HepG2 (cell line): ENCODE data around the gene STK24. TPM values are rescaled to one million over a fixed set of nuclear protein-coding genes. Genes with fewer than 3 reads are reported as not detected.

Experiments used
- ATAC-seq: fragments of 200-7000 bp; cut with Tn5 transposase; 3 replicates; pipeline ENCODE4 v1.9.1; 2020; ENCODE audit warnings: mild to moderate bottlenecking, moderate library complexity
- BruUV-seq: library from RNA; stranded (reverse); fragments of 400-500 nt; replicated peaks from 2 replicates; lab custom pipeline; 2021; lab: Mats Ljungman, UMichigan
- CTCF ChIA-PET: fragments of 300-600 bp; formaldehyde crosslinking; extraction: SDS; loops from one replicate; lab custom pipeline; 2021; ENCODE audit warnings: low total read pairs, inconsistent platforms, low intra/inter-chr PET ratio; lab: Yijun Ruan, JAX
- POLR2A ChIA-PET: fragments of 350-600 bp; sonication (Branson Sonifier 250); formaldehyde crosslinking; loops from one replicate; lab custom pipeline; 2020; ENCODE audit warnings: antibody characterized with exemption, inconsistent platforms; lab: Yijun Ruan, JAX
- DNase-seq: peaks from one replicate; pipeline ENCODE4 v3.0.0-alpha.2; 2015; ENCODE audit warnings: low spot score
- FAIRE-seq: peaks from 3 replicates; lab custom pipeline; 2011; peaks lifted over from hg19 to GRCh38; lab: Jason Lieb, UNC
- H2AFZ ChIP-seq: one replicate; pipeline ENCODE4 v1.6.1; 2011; ENCODE audit warnings: low read length, inconsistent platforms
- H3K27ac ChIP-seq: fragments of 300-600 bp; 3 replicates; pipeline ENCODE4 v1.8.0; 2011; ENCODE audit warnings: mixed run types, mild to moderate bottlenecking, mixed read lengths, low read length, inconsistent platforms; ENCODE audit not compliant: insufficient read depth; ENCODE audit errors: extremely low read length
- H3K27me3 ChIP-seq, 2 experiments: fragments of 200-600 bp in 1 of 2; 2 replicates in 1 of 2; 3 replicates in 1 of 2; pipeline versions ENCODE4 v1.6.0 to v1.8.0; 2011; ENCODE audit warnings: low read length in 2 of 2, mild to moderate bottlenecking in 2 of 2, moderate library complexity in 2 of 2, inconsistent platforms in 1 of 2; ENCODE audit not compliant: insufficient read depth in 2 of 2, control insufficient read depth in 1 of 2
- H3K36me3 ChIP-seq, 2 experiments: fragments of 200-600 bp in 1 of 2; replicated peaks in 1 of 2; 2 replicates in 1 of 2; 3 replicates in 1 of 2; pipeline versions ENCODE4 v1.5.1 to v1.8.0; 2011; ENCODE audit warnings: low read length in 2 of 2, inconsistent platforms in 1 of 2; ENCODE audit not compliant: insufficient read depth in 2 of 2, control insufficient read depth in 1 of 2
- H3K4me1 ChIP-seq: 2 replicates; pipeline ENCODE4 v1.5.1; 2012; ENCODE audit warnings: low read length, inconsistent platforms; ENCODE audit not compliant: insufficient read depth
- H3K4me2 ChIP-seq: 2 replicates; pipeline ENCODE4 v1.6.0; 2011; ENCODE audit warnings: low read depth, low read length, inconsistent platforms
- H3K4me3 ChIP-seq, 3 experiments: fragments of 200-600 bp in 1 of 3; sonication (generic), shearing (Covaris generic) in 1 of 3; replicated peaks in 1 of 3; 2 replicates each; pipeline ENCODE4 v1.5.1; 2011 to 2016; ENCODE audit warnings: low read length in 3 of 3, inconsistent platforms in 2 of 3, low read depth in 2 of 3, mild to moderate bottlenecking in 2 of 3, control low read depth in 1 of 3, mixed read lengths in 1 of 3; ENCODE audit not compliant: insufficient read depth in 1 of 3
- H3K79me2 ChIP-seq: one replicate; pipeline ENCODE4 v1.6.1; 2011; ENCODE audit warnings: low read length, inconsistent platforms; ENCODE audit not compliant: insufficient read depth
- H3K9ac ChIP-seq: 2 replicates; pipeline ENCODE4 v1.6.0; 2011; ENCODE audit warnings: mild to moderate bottlenecking, low read depth, low read length, inconsistent platforms; ENCODE audit not compliant: insufficient read depth
- H3K9me3 ChIP-seq: 2 replicates; pipeline ENCODE4 v1.5.1; 2012; ENCODE audit warnings: mild to moderate bottlenecking, low read length
- H4K20me1 ChIP-seq: 2 replicates; pipeline ENCODE4 v1.6.0; 2011; ENCODE audit warnings: inconsistent platforms, mild to moderate bottlenecking, low read length, moderate library complexity; ENCODE audit not compliant: insufficient read depth
- ATF7-NPFF ChIP-seq: sonication (generic); formaldehyde crosslinking; IDR thresholded peaks from 2 replicates; pipeline ENCODE4 v1.8.1; 2023; ENCODE audit warnings: mild to moderate bottlenecking, low read depth, missing genetic modification reagents, moderate library complexity
- CCDC6 ChIP-seq: sonication (generic); formaldehyde crosslinking; IDR thresholded peaks from 2 replicates; pipeline ENCODE4 v1.8.1; 2022; ENCODE audit warnings: mild to moderate bottlenecking, missing genetic modification reagents, moderate library complexity
- FOXK1 ChIP-seq: sonication (generic); formaldehyde crosslinking; IDR thresholded peaks from 2 replicates; pipeline ENCODE4 v1.4.0; 2020; ENCODE audit warnings: low read depth, missing genetic modification reagents, borderline replicate concordance
- HNRNPK ChIP-seq: fragments of 200-400 bp; formaldehyde crosslinking; IDR thresholded peaks from 2 replicates; pipeline ENCODE4 v1.6.1; 2018; ENCODE audit warnings: low read length, low read depth, moderate library complexity, mild to moderate bottlenecking; ENCODE audit not compliant: poor library complexity, severe bottlenecking
- KDM1A ChIP-seq: IDR thresholded peaks from 2 replicates; pipeline ENCODE4 v1.6.1; 2016; ENCODE audit warnings: missing compliant biosample characterization
- MAFK ChIP-seq, 2 experiments: IDR thresholded peaks in 1 of 2; conservative IDR thresholded peaks in 1 of 2; 2 replicates each; pipeline ENCODE4 v1.6.1; 2011; ENCODE audit warnings: improper control_type of control experiment in 2 of 2, low read length in 2 of 2
- MTF2 ChIP-seq: sonication (generic); formaldehyde crosslinking; IDR thresholded peaks from 2 replicates; pipeline ENCODE4 v1.5.0; 2020; ENCODE audit warnings: missing genetic modification reagents, borderline replicate concordance
- PCBP1 ChIP-seq: fragments of 200-400 bp; formaldehyde crosslinking; IDR thresholded peaks from 2 replicates; pipeline ENCODE4 v1.6.1; 2017; ENCODE audit warnings: mild to moderate bottlenecking, low read depth, low read length, borderline replicate concordance
- PCBP2 ChIP-seq: fragments of 200-400 bp; formaldehyde crosslinking; optimal IDR thresholded peaks from 2 replicates; pipeline ENCODE3; 2018; ENCODE audit warnings: low read length, low read depth; ENCODE audit not compliant: poor library complexity, severe bottlenecking
- PHF8 ChIP-seq: sonication (generic); formaldehyde crosslinking; IDR thresholded peaks from 2 replicates; pipeline ENCODE4 v1.5.0; 2020; ENCODE audit warnings: missing genetic modification reagents
- SNAI1 ChIP-seq: sonication (generic); formaldehyde crosslinking; IDR thresholded peaks from 2 replicates; pipeline ENCODE4 v1.5.0; 2020; ENCODE audit warnings: mild to moderate bottlenecking, missing genetic modification reagents, borderline replicate concordance
- SRF ChIP-seq: IDR thresholded peaks from 2 replicates; pipeline ENCODE4 v1.6.1; 2011; ENCODE audit warnings: mild to moderate bottlenecking, low read depth, low read length, moderate library complexity
- U2AF1 ChIP-seq: fragments of 200-400 bp; formaldehyde crosslinking; optimal IDR thresholded peaks from 2 replicates; pipeline ENCODE3; 2017; ENCODE audit warnings: mild to moderate bottlenecking, low read depth, low read length
- ZNF205 ChIP-seq: IDR thresholded peaks from 2 replicates; pipeline ENCODE4 v1.6.1; 2018; ENCODE audit warnings: missing biosample characterization, missing genetic modification reagents
- ZNF333 ChIP-seq: sonication (generic); formaldehyde crosslinking; IDR thresholded peaks from 2 replicates; pipeline ENCODE4 v1.4.0; 2020; ENCODE audit warnings: mild to moderate bottlenecking, missing genetic modification reagents, borderline replicate concordance
- ZNF652 ChIP-seq: IDR thresholded peaks from 2 replicates; pipeline ENCODE4 v1.6.1; 2016; ENCODE audit warnings: low read depth, borderline replicate concordance
- ZNF687 ChIP-seq: sonication (generic); formaldehyde crosslinking; IDR thresholded peaks from 2 replicates; pipeline ENCODE4 v1.5.1; 2020; ENCODE audit warnings: mild to moderate bottlenecking, missing genetic modification reagents, moderate library complexity
- ZNF746 ChIP-seq: sonication (generic); formaldehyde crosslinking; IDR thresholded peaks from 2 replicates; pipeline ENCODE4 v1.8.0; 2022; ENCODE audit warnings: mild to moderate bottlenecking, missing genetic modification reagents
- ZNF816 ChIP-seq: sonication (generic); formaldehyde crosslinking; IDR thresholded peaks from 2 replicates; pipeline ENCODE4 v1.8.0; 2022; ENCODE audit warnings: missing genetic modification reagents, mild to moderate bottlenecking, borderline replicate concordance
- ZSCAN5A ChIP-seq: sonication (generic); formaldehyde crosslinking; IDR thresholded peaks from 2 replicates; pipeline ENCODE4 v1.8.0; 2022; ENCODE audit warnings: mild to moderate bottlenecking, missing genetic modification reagents, borderline replicate concordance
- WGBS: methylation state at CpG from one replicate; pipeline ENCODE4 v1.1.6; 2017; ENCODE audit warnings: low lambda C conversion rate; 5-methylcytosine and 5-hydroxymethylcytosine counted together
- in situ Hi-C: cut with HindIII; loops from 2 replicates; pipeline ENCODE4 v1.10.0; 2017; ENCODE audit warnings: low pct_unique_long_range_greater_than_20kb; ENCODE audit not compliant: extremely low pct_ligation_motif_present
- intact Hi-C: fragments of 100-400 bp; cut with micrococcal nuclease; formaldehyde crosslinking; loops from one replicate; pipeline ENCODE4 v1.10.0; 2022; ENCODE audit not compliant: unreplicated experiment
- polyA plus RNA-seq, 8 experiments: library from polyadenylated mRNA; depleted of rRNA in 3 of 8; stranded (reverse) in 7 of 8; unstranded in 1 of 8; fragments of >200 nt; fragmentation: Illumina TruSeq in 4 of 8; extraction: Trizol in 4 of 8; gene quantifications; 2 replicates each; pipeline versions ENCODE4 v1.2.1 to v1.2.3, GENCODE V29; 2011 to 2016; ENCODE audit warnings: low read depth in 4 of 8, missing spikeins in 1 of 8, mixed read lengths in 1 of 8; ENCODE audit not compliant: insufficient read depth in 1 of 8
- total RNA-seq, 5 experiments: library from RNA; depleted of rRNA; stranded (reverse); fragments of >200 nt; fragmentation: Illumina TruSeq; extraction: Trizol; gene quantifications; 2 replicates each; pipeline ENCODE4 v1.2.3, GENCODE V29; 2016; ENCODE audit warnings: low read depth in 1 of 5

The STK24 gene
- total and polyA plus RNA-seq, 2 of the 13 experiments (the other 11 are each of a cell fraction or from before 2014, with no cell fraction given) = 51.3 to 73.0 TPM

- no peaks in the 10 kb centered on the region for H3K9me3 ChIP-seq
- peaks cover 20% of the 10 kb centered on the region; the same call in 1 of the 2 replicates for H4K20me1 ChIP-seq
- no TSS peak for BruUV-seq
- H3K36me3 ChIP-seq = peaks cover 23 to 62% of the 10 kb centered on the region in 2 experiments
- DNase-seq (no peak), FAIRE-seq (no peak), ATAC-seq (peak; percentile 9; the same call in 2 of the 3 replicates)
- no peak overlapping the region for H3K9ac ChIP-seq
- no peak overlapping the region for H3K4me3 ChIP-seq
- POLR2A ChIA-PET = no interaction called here
- peaks cover 42% of the 10 kb centered on the region for H3K4me1 ChIP-seq
- in situ Hi-C loops = no loop called here
- peak overlapping the region; percentile 46 for H3K27ac ChIP-seq
- no peak overlapping the region for H2AFZ ChIP-seq
- H3K79me2 ChIP-seq = peaks cover 24% of the 10 kb centered on the region
- 86% methylated on average over 5 of the region's 5 CpGs for WGBS
- intact Hi-C loops = loop anchor here (5.0 kb wide), 1 partner anchor 69 kb away; no protein-coding TSS in a partner anchor
- H3K4me2 ChIP-seq = no peak overlapping the region
- CTCF ChIA-PET = no interaction called here
- no peaks in the 10 kb centered on the region for H3K27me3 ChIP-seq
- no peak for TF ChIP-seq PHF8
- TF ChIP-seq FOXK1 (CRISPR knock-in tag) = no peak
- TF ChIP-seq PCBP1 = peak; percentile 71; the same call in 1 of the 2 replicates
- TF ChIP-seq PCBP2 = peak; percentile 51
- TF ChIP-seq MAFK (conservative IDR thresholded peaks at IDR 0.05 in 1 of 2, IDR thresholded peaks at IDR 0.05 in 1 of 2; ENCODE audit: low read length in 2 of 2) = no peak
- peak; percentile 95 for TF ChIP-seq HNRNPK
- no peak for TF ChIP-seq MTF2 (CRISPR knock-in tag)
- no peak for TF ChIP-seq SRF
- TF ChIP-seq ZNF652 (CRISPR knock-in tag) = no peak
- no peak for TF ChIP-seq ATF7-NPFF
- no peak for TF ChIP-seq ZNF205 (CRISPR knock-in tag)
- TF ChIP-seq ZNF746 (CRISPR knock-in tag) = no peak
- no peak for TF ChIP-seq CCDC6 (CRISPR knock-in tag)
- TF ChIP-seq KDM1A (CRISPR knock-in tag) = no peak
- peak; percentile 24; the same call in 1 of the 2 replicates for TF ChIP-seq ZNF687 (CRISPR knock-in tag)
- TF ChIP-seq ZSCAN5A (CRISPR knock-in tag) = no peak
- TF ChIP-seq ZNF333 (CRISPR knock-in tag) = no peak
- no peak for TF ChIP-seq U2AF1
- TF ChIP-seq ZNF816 (CRISPR knock-in tag) = no peak
- no peak for TF ChIP-seq SNAI1 (CRISPR knock-in tag)
These were observed 103.6 kb downstream of the STK24 start for GRCh38 chr13:98473135-98473787.
